ENCODE measurements around the gene BNIP2.

BNIP2 gene

GRCh38 chr15:59609730-59610712 is 79.1 kb downstream of the BNIP2 start:
- no peak for DNase-seq (ENCODE audit: low read depth in 1 of 2, low spot score in 1 of 2)
- Histone ChIP-seq H3K27ac (replicated peaks) (no peak overlapping the region), H3K4me3 (replicated peaks; ENCODE audit: insufficient read depth, low read length) (no peak overlapping the region), H3K27me3 (ENCODE audit: insufficient read depth, poor library complexity, severe bottlenecking) (no peaks in the 10 kb centered on the region)
- no peak for TF ChIP-seq GABPA (IDR thresholded peaks at IDR 0.05; ENCODE audit: low read depth)
- TF ChIP-seq POLR2AphosphoS5 (IDR thresholded peaks at IDR 0.05; ENCODE audit: low read depth), result no peak
- TF ChIP-seq REST (IDR thresholded peaks at IDR 0.05; ENCODE audit: insufficient replicate concordance, low read depth), result no peak
- TF ChIP-seq SPI1 (IDR thresholded peaks at IDR 0.05; ENCODE audit: borderline replicate concordance, low read depth), result no peak
- no peak for TF ChIP-seq CTCF (IDR thresholded peaks at IDR 0.05; ENCODE audit: insufficient read depth, low read length)
